ENCODE results near the gene MAP3K1.

MAP3K1 gene

GRCh38 chr5:56854920-56855319 lies 39.6 kb downstream of the MAP3K1 start:
- Histone ChIP-seq H4K20me1 (peaks cover 58 to 100% (median 98%) of the 10 kb centered on the region in 11 experiments), H3K4me1 (peaks cover 55 to 91% (median 73%) of the 10 kb centered on the region in 10 experiments)

GRCh38 chr5:56856541-56857178 lies 41.3 kb downstream of the MAP3K1 start:
- Histone ChIP-seq H3K27ac (peak overlapping the region in 4 of 11 experiments; percentile 3 to 43 (median 24); a peak in 4 of 22 replicates), H3K9ac (peak overlapping the region in 1 of 11 experiments; percentile 13; a peak in 2 of 22 replicates), H3K4me2 (peak overlapping the region; percentile 4 to 96 (median 78); a peak in 18 of 22 replicates), H3K27me3 (no peaks in the 10 kb centered on the region), H4K20me1 (peaks cover 41 to 100% (median 90%) of the 10 kb centered on the region in 11 experiments), H3K4me3 (no peak overlapping the region; a peak in 1 of 20 replicates), H3K9me3 (replicated peaks in 1 of 11) (no peaks in the 10 kb centered on the region; a peak in 1 of 22 replicates), H3K36me3 (peaks cover 49 to 68% (median 53%) of the 10 kb centered on the region in 11 experiments), H3K4me1 (peaks cover 38 to 73% (median 56%) of the 10 kb centered on the region in 10 experiments)
- TF ChIP-seq Cebpa-rat (IDR thresholded peaks at IDR 0.05) = no peak

More at GRCh38 chr5:56854920-56855319, 39.6 kb downstream of the MAP3K1 start:
- Histone ChIP-seq H3K4me2 (peak overlapping the region; percentile 69 to 96 (median 78)), H3K27me3 (no peaks in the 10 kb centered on the region), H3K9ac (peak overlapping the region in 7 of 11 experiments; percentile 1 to 51 (median 31); a peak in 7 of 22 replicates), H3K36me3 (peaks cover 32 to 53% (median 36%) of the 10 kb centered on the region in 11 experiments), H3K27ac (peak overlapping the region in 9 of 11 experiments; percentile 6 to 45 (median 32); a peak in 13 of 22 replicates), H3K9me3 (replicated peaks in 1 of 11) (no peaks in the 10 kb centered on the region), H3K4me3 (peak overlapping the region in 2 of 10 experiments; percentile 4 to 8; a peak in 3 of 20 replicates)
- no peak for TF ChIP-seq Cebpa-rat (IDR thresholded peaks at IDR 0.05)

- Histone ChIP-seq H3K27ac (peak overlapping the region in 3 of 11 experiments; percentile 13 to 32 (median 26); a peak in 1 of 22 replicates), H4K20me1 (peaks cover 27 to 100% (median 90%) of the 10 kb centered on the region in 11 experiments), H3K36me3 (peaks cover 72 to 84% (median 76%) of the 10 kb centered on the region in 11 experiments), H3K27me3 (no peaks in the 10 kb centered on the region), H3K4me1 (peaks cover 25 to 55% (median 34%) of the 10 kb centered on the region in 10 experiments), H3K4me3 (no peak overlapping the region), H3K9ac (no peak overlapping the region; a peak in 1 of 22 replicates), H3K4me2 (peak overlapping the region in 1 of 11 experiments; percentile 18; a peak in 1 of 22 replicates), H3K9me3 (replicated peaks in 1 of 11) (no peaks in the 10 kb centered on the region; a peak in 1 of 22 replicates)
- TF ChIP-seq Cebpa-rat (IDR thresholded peaks at IDR 0.05) = no peak
Measured at GRCh38 chr5:56858777-56859442, 43.6 kb downstream of the MAP3K1 start.

GRCh38 chr5:56861893-56862485 lies 46.6 kb downstream of the MAP3K1 start:
- H4K20me1 ChIP-seq = peaks cover 0 to 100% (median 68%) of the 10 kb centered on the region in 11 experiments; a peak in 20 of 22 replicates
- H3K27me3 ChIP-seq = no peaks in the 10 kb centered on the region
- H3K9ac ChIP-seq = no peak overlapping the region
- no peaks in the 10 kb centered on the region; a peak in 1 of 22 replicates for H3K9me3 ChIP-seq (replicated peaks in 1 of 11)
- peaks cover 95 to 100% (median 99%) of the 10 kb centered on the region in 11 experiments for H3K36me3 ChIP-seq
- H3K27ac ChIP-seq = no peak overlapping the region; a peak in 1 of 22 replicates
- H3K4me1 ChIP-seq = peaks cover 0 to 24% (median 7%) of the 10 kb centered on the region in 10 experiments; a peak in 13 of 20 replicates
- no peak overlapping the region for H3K4me3 ChIP-seq
- TF ChIP-seq Cebpa-rat (IDR thresholded peaks at IDR 0.05) = no peak
- no peak overlapping the region for H3K4me2 ChIP-seq

DNA sequence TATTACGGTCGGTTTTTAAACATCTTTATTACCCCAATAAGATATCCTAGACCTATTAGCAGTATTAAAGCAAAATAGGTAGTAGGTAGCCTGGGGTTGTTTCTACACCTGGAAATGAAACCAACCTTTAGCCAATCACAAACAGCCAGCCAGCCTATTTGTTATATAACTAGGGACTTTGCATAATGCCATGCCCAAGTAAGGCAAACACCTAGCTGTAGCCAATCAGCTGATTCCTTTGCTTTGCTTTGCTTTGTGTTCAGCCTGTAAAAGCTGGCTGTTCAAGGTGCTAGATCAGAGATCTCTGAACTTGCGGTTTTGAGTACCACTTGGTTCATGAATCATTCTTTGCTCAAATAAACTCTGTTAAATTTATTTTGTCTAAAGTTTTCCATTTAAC lies 47.6 kb downstream of the MAP3K1 start:
- Histone ChIP-seq H3K4me1 (peaks cover 0 to 15% (median 4%) of the 10 kb centered on the region in 10 experiments; a peak in 8 of 20 replicates), H3K9me3 (replicated peaks in 1 of 11) (no peaks in the 10 kb centered on the region; a peak in 1 of 22 replicates), H3K4me2 (no peak overlapping the region), H3K27ac (no peak overlapping the region), H3K27me3 (no peaks in the 10 kb centered on the region), H3K9ac (no peak overlapping the region), H4K20me1 (peaks cover 0 to 100% (median 59%) of the 10 kb centered on the region in 11 experiments; a peak in 19 of 22 replicates), H3K36me3 (peaks cover 91 to 100% (median 99%) of the 10 kb centered on the region in 11 experiments), H3K4me3 (no peak overlapping the region)
- no peak for TF ChIP-seq Cebpa-rat (IDR thresholded peaks at IDR 0.05)

GRCh38 chr5:56871777-56872176 lies 56.4 kb downstream of the MAP3K1 start:
- Histone ChIP-seq H3K9me3 (replicated peaks in 1 of 11) (no peaks in the 10 kb centered on the region), H3K9ac (peak overlapping the region in 5 of 11 experiments; percentile 13 to 46 (median 38); a peak in 7 of 22 replicates), H3K36me3 (peaks cover 73 to 100% (median 98%) of the 10 kb centered on the region in 11 experiments), H4K20me1 (peaks cover 0 to 100% (median 11%) of the 10 kb centered on the region in 11 experiments; a peak in 14 of 22 replicates), H3K4me2 (peak overlapping the region in 10 of 11 experiments; percentile 35 to 66 (median 53); a peak in 19 of 22 replicates), H3K4me1 (peaks cover 21 to 76% (median 47%) of the 10 kb centered on the region in 10 experiments), H3K27ac (peak overlapping the region in 9 of 11 experiments; percentile 6 to 72 (median 66); a peak in 17 of 22 replicates), H3K4me3 (no peak overlapping the region), H3K27me3 (no peaks in the 10 kb centered on the region)
- TF ChIP-seq Cebpa-rat (IDR thresholded peaks at IDR 0.05) = no peak

DNA sequence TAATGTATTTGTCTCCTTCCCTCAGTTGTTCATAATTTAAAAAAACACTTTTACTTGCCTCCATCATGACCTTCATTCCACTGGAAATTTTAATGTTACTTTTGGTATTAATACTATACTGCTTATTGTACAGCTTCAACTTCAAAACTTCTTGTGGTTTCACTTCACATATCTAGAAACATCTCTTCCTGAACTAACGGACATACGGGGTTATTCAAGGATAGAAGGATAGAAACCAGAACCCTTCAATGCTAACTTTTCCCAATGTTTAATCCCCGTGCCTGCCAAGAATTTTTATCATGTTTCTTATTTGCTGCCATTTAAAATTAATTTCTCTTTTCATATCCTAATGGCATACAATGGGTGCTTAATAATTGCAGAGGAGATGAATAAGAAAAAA lies 57.7 kb downstream of the MAP3K1 start:
- H3K27me3 ChIP-seq = no peaks in the 10 kb centered on the region
- H3K4me3 ChIP-seq = no peak overlapping the region
- peak overlapping the region in 6 of 11 experiments; percentile 8 to 41 (median 24); a peak in 5 of 22 replicates for H3K9ac ChIP-seq
- peak overlapping the region in 10 of 11 experiments; percentile 13 to 72 (median 64); a peak in 16 of 22 replicates for H3K27ac ChIP-seq
- H3K4me2 ChIP-seq = peak overlapping the region in 10 of 11 experiments; percentile 31 to 66 (median 46); a peak in 18 of 22 replicates
- TF ChIP-seq Cebpa-rat (IDR thresholded peaks at IDR 0.05) = no peak
- H3K4me1 ChIP-seq = peaks cover 21 to 82% (median 47%) of the 10 kb centered on the region in 10 experiments
- peaks cover 0 to 100% (median 22%) of the 10 kb centered on the region in 11 experiments; a peak in 16 of 22 replicates for H4K20me1 ChIP-seq
- peaks cover 75 to 100% (median 98%) of the 10 kb centered on the region in 11 experiments for H3K36me3 ChIP-seq
- H3K9me3 ChIP-seq (replicated peaks in 1 of 11) = no peaks in the 10 kb centered on the region

DNA sequence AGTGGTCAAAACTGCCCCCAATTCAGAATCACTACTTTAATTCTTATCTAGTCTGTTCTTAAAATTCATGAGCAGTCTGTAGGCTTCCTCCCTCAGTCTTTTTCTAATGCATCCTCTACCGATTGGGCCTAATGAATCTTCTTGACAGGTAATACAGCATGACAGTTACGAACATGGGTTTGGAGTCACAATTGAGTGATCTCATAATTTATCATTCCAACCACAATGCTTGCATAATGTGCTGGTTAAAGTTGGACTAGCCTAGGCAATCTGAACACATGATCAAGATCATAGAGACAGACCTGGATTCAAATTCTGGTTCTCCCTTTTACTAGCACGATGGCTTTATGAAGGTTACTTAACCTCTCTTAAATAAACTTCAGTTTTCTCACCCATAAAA lies 61.0 kb downstream of the MAP3K1 start:
- Histone ChIP-seq H3K4me3 (no peak overlapping the region), H3K36me3 (peaks cover 92 to 100% (median 98%) of the 10 kb centered on the region in 11 experiments), H3K9me3 (replicated peaks in 1 of 11) (no peaks in the 10 kb centered on the region), H3K4me1 (peaks cover 16 to 61% (median 27%) of the 10 kb centered on the region in 10 experiments), H4K20me1 (peaks cover 0 to 100% (median 20%) of the 10 kb centered on the region in 11 experiments; a peak in 15 of 22 replicates), H3K4me2 (no peak overlapping the region), H3K27ac (peak overlapping the region in 1 of 11 experiments; percentile 6; a peak in 1 of 22 replicates), H3K27me3 (no peaks in the 10 kb centered on the region), H3K9ac (no peak overlapping the region)
- TF ChIP-seq Cebpa-rat (IDR thresholded peaks at IDR 0.05) = no peak

Measured in BLaER1 treated with 17β-estradiol and CSF1 and Interleukin-3, amounts not matched to agents 10 nM and 100 nM (cell line).